ENCODE measurements around the gene AFG3L2. TPM values are rescaled to one million over a fixed set of nuclear protein-coding genes. Genes with fewer than 3 reads are reported as not detected.

Gene AFG3L2
- total and polyA plus RNA-seq, 10 of the 15 experiments (the other 5 are each of a cell fraction or from before 2014, with no cell fraction given) = 21.0 to 72.7 (median 57.7) TPM

- no peaks in the 10 kb centered on the region for H3K4me1 ChIP-seq (ENCODE audit: control insufficient read depth, insufficient read depth, low read length)
- no peak for FAIRE-seq
- in situ Hi-C loops (cut with MboI) (no loop called here), intact Hi-C loops (cut with micrococcal nuclease; ENCODE audit: unreplicated experiment) (no loop called here)
- ATAC-seq = no peak
- ChIA-PET POLR2A (no interaction called here), CTCF (interaction anchor here (4.5 kb wide), 1 partner anchor 9 kb away, joined by 19 read pairs; no protein-coding TSS in a partner anchor), SMC1A (ENCODE audit: uncharacterized antibody, unreplicated experiment) (interaction anchor here (0.7 kb wide), 1 partner anchor 344 kb away, joined by 3 read pairs; no protein-coding TSS in a partner anchor), RAD21 (ENCODE audit: unreplicated experiment) (no interaction called here)
- no peak for DNase-seq (ENCODE audit: low read depth, low spot score)
- no peak overlapping the region for H3K9ac ChIP-seq (ENCODE audit: control insufficient read depth, insufficient read depth, low read length)
- H3K4me3 ChIP-seq = no peak overlapping the region
- H3K9me3 ChIP-seq (replicated peaks; ENCODE audit: control insufficient read depth, insufficient read depth, low read length) = no peaks in the 10 kb centered on the region
- BruUV-seq (replicated peaks) = no TSS peak
- WGBS (ENCODE audit: insufficient coverage, insufficient replicate concordance, low lambda C conversion rate, missing lambda C conversion rate) = 0% methylated on average over 1 of the region's 1 CpG
- no peak overlapping the region for H3K27ac ChIP-seq (ENCODE audit: control insufficient read depth, insufficient read depth)
- no peaks in the 10 kb centered on the region; the same call in 1 of the 2 replicates for H4K20me1 ChIP-seq (ENCODE audit: control insufficient read depth, insufficient read depth)
- TF ChIP-seq ZZZ3 (IDR thresholded peaks at IDR 0.05; ENCODE audit: control insufficient read depth, insufficient read length, low read depth) = no peak
- TF ChIP-seq E2F4 (IDR thresholded peaks at IDR 0.05; ENCODE audit: low read depth, low read length) = no peak
- TF ChIP-seq PML (IDR thresholded peaks at IDR 0.05; ENCODE audit: low read length) = no peak
- no peak for TF ChIP-seq NFXL1 (IDR thresholded peaks at IDR 0.05; ENCODE audit: borderline replicate concordance)
- TF ChIP-seq, protein P1, sequence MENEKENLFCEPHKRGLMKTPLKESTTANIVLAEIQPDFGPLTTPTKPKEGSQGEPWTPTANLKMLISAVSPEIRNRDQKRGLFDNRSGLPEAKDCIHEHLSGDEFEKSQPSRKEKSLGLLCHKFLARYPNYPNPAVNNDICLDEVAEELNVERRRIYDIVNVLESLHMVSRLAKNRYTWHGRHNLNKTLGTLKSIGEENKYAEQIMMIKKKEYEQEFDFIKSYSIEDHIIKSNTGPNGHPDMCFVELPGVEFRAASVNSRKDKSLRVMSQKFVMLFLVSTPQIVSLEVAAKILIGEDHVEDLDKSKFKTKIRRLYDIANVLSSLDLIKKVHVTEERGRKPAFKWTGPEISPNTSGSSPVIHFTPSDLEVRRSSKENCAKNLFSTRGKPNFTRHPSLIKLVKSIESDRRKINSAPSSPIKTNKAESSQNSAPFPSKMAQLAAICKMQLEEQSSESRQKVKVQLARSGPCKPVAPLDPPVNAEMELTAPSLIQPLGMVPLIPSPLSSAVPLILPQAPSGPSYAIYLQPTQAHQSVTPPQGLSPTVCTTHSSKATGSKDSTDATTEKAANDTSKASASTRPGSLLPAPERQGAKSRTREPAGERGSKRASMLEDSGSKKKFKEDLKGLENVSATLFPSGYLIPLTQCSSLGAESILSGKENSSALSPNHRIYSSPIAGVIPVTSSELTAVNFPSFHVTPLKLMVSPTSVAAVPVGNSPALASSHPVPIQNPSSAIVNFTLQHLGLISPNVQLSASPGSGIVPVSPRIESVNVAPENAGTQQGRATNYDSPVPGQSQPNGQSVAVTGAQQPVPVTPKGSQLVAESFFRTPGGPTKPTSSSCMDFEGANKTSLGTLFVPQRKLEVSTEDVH (IDR thresholded peaks at IDR 0.05; ENCODE audit: low read depth, partially characterized antibody) = no peak
- TF ChIP-seq SP1 (IDR thresholded peaks at IDR 0.05; ENCODE audit: low read depth, low read length) = no peak
- TF ChIP-seq ZNF622 (IDR thresholded peaks at IDR 0.05) = no peak
- no peak for TF ChIP-seq CBX3 (IDR thresholded peaks at IDR 0.05; ENCODE audit: borderline replicate concordance, low read depth)
- no peak for TF ChIP-seq NFYA (IDR thresholded peaks at IDR 0.05; ENCODE audit: borderline replicate concordance, low read depth, low read length)
- no peak for TF ChIP-seq HDAC2 (IDR thresholded peaks at IDR 0.05)
- TF ChIP-seq SREBF2 (IDR thresholded peaks at IDR 0.05; ENCODE audit: low read length) = no peak
- no peak for TF ChIP-seq SIX5 (IDR thresholded peaks at IDR 0.05; ENCODE audit: low read depth, low read length, severe bottlenecking)
- no peak for TF ChIP-seq ATF2 (IDR thresholded peaks at IDR 0.05; ENCODE audit: low read length)
- no peak for TF ChIP-seq YBX1 (IDR thresholded peaks at IDR 0.05)
- TF ChIP-seq ETV6 (conservative IDR thresholded peaks at IDR 0.05 in 1 of 2, IDR thresholded peaks at IDR 0.05 in 1 of 2; ENCODE audit: borderline replicate concordance in 1 of 2, low read depth in 1 of 2) = no peak
- no peak for TF ChIP-seq NR2F1 (conservative IDR thresholded peaks at IDR 0.05)
- TF ChIP-seq BMI1 (IDR thresholded peaks at IDR 0.05; ENCODE audit: borderline replicate concordance) = no peak
- no peak for TF ChIP-seq SMAD5 (IDR thresholded peaks at IDR 0.05; ENCODE audit: low read depth)
- no peak for TF ChIP-seq CREB1 (IDR thresholded peaks at IDR 0.05; ENCODE audit: low read depth)
- no peak for TF ChIP-seq EGR1 (IDR thresholded peaks at IDR 0.05; ENCODE audit: borderline replicate concordance in 1 of 2, low read depth in 2 of 2, low read length in 2 of 2)
- no peaks in the 10 kb centered on the region for H3K79me2 ChIP-seq (ENCODE audit: control insufficient read depth, insufficient read depth, low read length)
- no peaks in the 10 kb centered on the region; a peak in 1 of 4 replicates for H3K27me3 ChIP-seq (replicated peaks in 1 of 2; ENCODE audit: control insufficient read depth in 2 of 2, insufficient read depth in 2 of 2, low read length in 1 of 2)
- H2AFZ ChIP-seq (ENCODE audit: control insufficient read depth, low read depth, low read length) = no peak overlapping the region
- no peak overlapping the region for H3K4me2 ChIP-seq (ENCODE audit: control insufficient read depth, insufficient read depth)
- H3K36me3 ChIP-seq (ENCODE audit: control insufficient read depth in 2 of 2, insufficient read depth in 2 of 2, low read length in 1 of 2) = no peaks in the 10 kb centered on the region
Observed at GRCh38 chr18:12281861-12282260, 95.2 kb downstream of the AFG3L2 start.

All from GM12878 (cell line).